Hepatocyte (in vitro differentiated cells): Measurements from ENCODE around the gene INSL3.

Experiments used
- EZH2 ChIP-seq: fragments of 200-600 bp; sonication (generic); IDR thresholded peaks from 2 replicates; pipeline ENCODE4 v1.6.1; 2016; ENCODE audit warnings: antibody characterized with exemption, mild to moderate bottlenecking, borderline replicate concordance
- TF ChIP-seq, protein P1 (sequence below): fragments of 200-600 bp; sonication (generic); IDR thresholded peaks from 2 replicates; pipeline ENCODE4 v1.5.1; 2016; ENCODE audit warnings: antibody characterized with exemption, mild to moderate bottlenecking; ENCODE audit not compliant: poor library complexity

DNA sequence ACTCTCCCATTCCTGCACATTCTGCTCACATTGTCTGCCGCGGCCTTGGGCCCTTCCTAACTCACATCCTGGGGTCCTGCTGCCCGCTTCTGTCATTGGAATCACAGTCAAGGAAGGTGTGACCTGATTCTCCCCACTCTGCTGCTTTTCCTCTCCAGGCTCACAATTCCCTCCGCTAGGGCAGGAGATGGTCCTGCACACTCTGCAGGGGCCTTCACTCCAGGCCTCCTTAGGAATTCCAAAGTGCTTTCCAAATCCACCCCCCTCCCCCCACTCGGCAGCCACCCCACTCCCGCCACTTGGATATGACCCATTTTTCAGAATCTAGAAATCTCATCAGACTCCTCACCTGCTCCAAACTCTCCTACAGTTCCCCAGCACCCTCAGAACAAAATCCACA, 47.4 kb upstream of the INSL3 start:
- TF ChIP-seq, protein P1, sequence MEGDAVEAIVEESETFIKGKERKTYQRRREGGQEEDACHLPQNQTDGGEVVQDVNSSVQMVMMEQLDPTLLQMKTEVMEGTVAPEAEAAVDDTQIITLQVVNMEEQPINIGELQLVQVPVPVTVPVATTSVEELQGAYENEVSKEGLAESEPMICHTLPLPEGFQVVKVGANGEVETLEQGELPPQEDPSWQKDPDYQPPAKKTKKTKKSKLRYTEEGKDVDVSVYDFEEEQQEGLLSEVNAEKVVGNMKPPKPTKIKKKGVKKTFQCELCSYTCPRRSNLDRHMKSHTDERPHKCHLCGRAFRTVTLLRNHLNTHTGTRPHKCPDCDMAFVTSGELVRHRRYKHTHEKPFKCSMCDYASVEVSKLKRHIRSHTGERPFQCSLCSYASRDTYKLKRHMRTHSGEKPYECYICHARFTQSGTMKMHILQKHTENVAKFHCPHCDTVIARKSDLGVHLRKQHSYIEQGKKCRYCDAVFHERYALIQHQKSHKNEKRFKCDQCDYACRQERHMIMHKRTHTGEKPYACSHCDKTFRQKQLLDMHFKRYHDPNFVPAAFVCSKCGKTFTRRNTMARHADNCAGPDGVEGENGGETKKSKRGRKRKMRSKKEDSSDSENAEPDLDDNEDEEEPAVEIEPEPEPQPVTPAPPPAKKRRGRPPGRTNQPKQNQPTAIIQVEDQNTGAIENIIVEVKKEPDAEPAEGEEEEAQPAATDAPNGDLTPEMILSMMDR = no peak
- TF ChIP-seq EZH2 = no peak
